ENCODE data around the gene TGFBR1.
"Not testable (repeated sequence)": the region's sequence is repeated elsewhere in the genome, so short reads cannot be mapped to it uniquely, and the experiment has no call there.

The TGFBR1 gene

DNA sequence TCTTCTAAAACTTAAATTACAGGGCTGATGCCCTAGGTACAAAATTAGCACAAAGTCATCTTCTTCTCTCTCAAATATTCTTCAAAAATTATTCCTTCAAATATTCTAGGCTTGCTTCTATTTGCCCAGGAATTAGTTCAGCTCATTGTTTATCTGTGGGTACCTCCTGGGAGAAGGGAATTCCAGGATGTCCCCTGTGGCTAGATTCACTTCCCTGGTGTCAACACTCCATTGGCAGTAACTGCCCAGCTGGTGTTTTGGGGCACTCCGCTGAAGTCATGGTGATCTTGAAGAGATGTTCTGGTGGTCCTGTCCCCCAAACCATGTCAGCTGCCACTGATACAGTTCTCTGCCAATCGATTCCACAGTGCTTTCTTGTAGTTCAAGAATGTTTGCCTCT lies 26.2 kb upstream of the TGFBR1 start:
- Histone ChIP-seq H3K4me3 (ENCODE audit: low read length) (no peak overlapping the region), H3K27me3 (ENCODE audit: insufficient read depth, low read length) (no peaks in the 10 kb centered on the region), H3K9ac (ENCODE audit: low read depth, low read length) (no peak overlapping the region), H3K9me3 (ENCODE audit: insufficient read depth, low read depth, low read length) (no peaks in the 10 kb centered on the region), H3K36me3 (ENCODE audit: insufficient read depth, low read depth, low read length) (no peaks in the 10 kb centered on the region), H3K4me1 (ENCODE audit: insufficient read depth, low read length) (no peaks in the 10 kb centered on the region), H3K27ac (ENCODE audit: low read length) (no peak overlapping the region)

GRCh38 chr9:99079542-99079941 lies 25.4 kb upstream of the TGFBR1 start:
- H3K9ac ChIP-seq (ENCODE audit: low read depth, low read length), result no peak overlapping the region
- H3K27ac ChIP-seq (ENCODE audit: low read length), result no peak overlapping the region
- no peaks in the 10 kb centered on the region for H3K4me1 ChIP-seq (ENCODE audit: insufficient read depth, low read length)
- no peaks in the 10 kb centered on the region for H3K9me3 ChIP-seq (ENCODE audit: insufficient read depth, low read depth, low read length)
- no peaks in the 10 kb centered on the region for H3K27me3 ChIP-seq (ENCODE audit: insufficient read depth, low read length)
- H3K36me3 ChIP-seq (ENCODE audit: insufficient read depth, low read depth, low read length), result no peaks in the 10 kb centered on the region
- no peak overlapping the region for H3K4me3 ChIP-seq (ENCODE audit: low read length)

DNA sequence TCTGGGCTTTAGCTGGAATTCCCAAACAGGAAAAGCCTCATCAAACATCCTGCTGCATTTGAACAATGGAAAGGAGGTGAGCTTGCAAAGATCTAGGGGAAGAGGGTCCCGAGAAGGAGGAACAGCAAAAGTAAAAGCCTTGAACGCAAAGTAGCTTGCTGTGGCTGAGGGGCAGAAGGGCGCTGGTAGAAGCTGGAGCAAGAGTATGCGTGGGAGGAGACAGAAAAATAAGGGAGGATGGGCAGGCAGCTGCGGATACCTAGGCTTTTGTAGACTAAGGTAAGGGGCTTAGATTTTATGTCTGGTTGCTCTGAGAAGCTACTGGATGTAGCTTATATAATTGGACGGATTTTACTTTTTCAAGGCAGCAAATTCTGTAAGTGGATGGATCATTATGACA lies 21.9 kb upstream of the TGFBR1 start:
- Histone ChIP-seq H3K27me3 (ENCODE audit: insufficient read depth, low read length) (no peaks in the 10 kb centered on the region), H3K9ac (ENCODE audit: low read depth, low read length) (no peak overlapping the region), H3K4me3 (ENCODE audit: low read length) (no peak overlapping the region), H3K9me3 (ENCODE audit: insufficient read depth, low read depth, low read length) (no peaks in the 10 kb centered on the region), H3K4me1 (ENCODE audit: insufficient read depth, low read length) (no peaks in the 10 kb centered on the region), H3K27ac (ENCODE audit: low read length) (no peak overlapping the region), H3K36me3 (ENCODE audit: insufficient read depth, low read depth, low read length) (no peaks in the 10 kb centered on the region)

GRCh38 chr9:99085949-99086948 lies 18.7 kb upstream of the TGFBR1 start:
- no peak overlapping the region for H3K4me3 ChIP-seq (ENCODE audit: low read length)
- no peak overlapping the region for H3K9ac ChIP-seq (ENCODE audit: low read depth, low read length)
- H3K4me1 ChIP-seq (ENCODE audit: insufficient read depth, low read length), result no peaks in the 10 kb centered on the region
- H3K27me3 ChIP-seq (ENCODE audit: insufficient read depth, low read length), result no peaks in the 10 kb centered on the region
- H3K36me3 ChIP-seq (ENCODE audit: insufficient read depth, low read depth, low read length), result no peaks in the 10 kb centered on the region
- H3K27ac ChIP-seq (ENCODE audit: low read length), result no peak overlapping the region
- peaks cover 9% of the 10 kb centered on the region for H3K9me3 ChIP-seq (ENCODE audit: insufficient read depth, low read depth, low read length)

DNA sequence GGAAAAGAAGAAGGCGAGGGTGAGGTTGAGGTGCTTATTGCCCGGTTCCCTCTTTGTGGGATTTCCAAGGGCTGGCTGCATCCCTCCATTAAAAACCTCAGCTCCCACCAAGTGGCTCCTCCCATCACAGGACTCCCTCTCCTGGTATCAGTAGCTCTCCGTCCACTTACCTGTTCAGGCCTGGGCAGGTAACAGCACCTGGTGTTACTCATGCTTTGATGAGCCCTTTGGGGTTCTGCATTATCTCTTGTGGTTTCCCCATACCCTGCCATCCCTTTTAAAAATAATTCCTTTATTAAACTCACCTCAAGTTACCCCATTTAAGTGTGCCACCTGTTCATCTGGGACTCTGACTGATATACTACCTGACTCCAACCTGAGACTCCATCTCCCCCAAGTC lies 17.5 kb upstream of the TGFBR1 start:
- peaks cover 9% of the 10 kb centered on the region for H3K9me3 ChIP-seq (ENCODE audit: insufficient read depth, low read depth, low read length)
- H3K27ac ChIP-seq (ENCODE audit: low read length), result no peak overlapping the region
- H3K4me1 ChIP-seq (ENCODE audit: insufficient read depth, low read length), result no peaks in the 10 kb centered on the region
- H3K9ac ChIP-seq (ENCODE audit: low read depth, low read length), result no peak overlapping the region
- no peak overlapping the region for H3K4me3 ChIP-seq (ENCODE audit: low read length)
- H3K27me3 ChIP-seq (ENCODE audit: insufficient read depth, low read length), result no peaks in the 10 kb centered on the region
- H3K36me3 ChIP-seq (ENCODE audit: insufficient read depth, low read depth, low read length), result no peaks in the 10 kb centered on the region

DNA sequence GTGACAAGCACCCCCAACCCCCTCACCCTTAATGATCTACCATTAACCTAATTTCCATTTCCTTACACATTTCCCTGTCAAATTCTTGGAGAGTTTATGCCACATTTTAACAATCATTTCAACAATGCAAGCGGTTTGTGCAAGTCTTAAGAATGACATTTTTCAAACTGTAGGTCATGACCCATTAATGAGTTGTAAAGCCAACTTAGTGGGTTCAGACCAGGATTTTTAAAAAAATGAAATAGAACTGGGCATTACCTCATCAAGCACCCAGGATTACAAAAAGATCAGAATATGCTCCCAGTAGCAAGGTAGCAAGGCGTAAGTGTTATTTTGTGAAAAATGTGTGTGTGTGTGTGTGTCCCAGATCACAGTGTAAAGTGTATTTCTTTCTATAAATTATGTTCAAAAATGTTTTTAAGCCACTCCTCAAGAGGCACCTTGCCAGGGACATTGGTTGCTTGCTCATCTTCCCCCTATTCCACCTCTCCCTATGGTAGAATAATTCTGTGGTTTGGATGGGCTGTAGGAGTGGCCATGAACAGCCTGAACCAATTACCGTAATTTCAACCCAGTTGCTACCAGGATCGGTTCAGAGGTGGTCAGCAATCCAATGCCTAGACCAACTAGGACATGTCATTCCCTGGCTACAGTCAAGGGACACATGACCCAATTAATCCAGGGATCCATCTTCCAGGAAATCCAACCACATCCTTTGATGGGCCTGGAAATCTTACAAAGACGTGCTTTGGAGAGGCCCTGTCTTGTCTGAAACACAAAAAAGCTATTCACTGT lies 14.4 kb upstream of the TGFBR1 start:
- H3K36me3 ChIP-seq (ENCODE audit: insufficient read depth, low read depth, low read length), result no peaks in the 10 kb centered on the region
- H3K4me1 ChIP-seq (ENCODE audit: insufficient read depth, low read length), result no peaks in the 10 kb centered on the region
- no peak overlapping the region for H3K27ac ChIP-seq (ENCODE audit: low read length)
- no peak overlapping the region for H3K4me3 ChIP-seq (ENCODE audit: low read length)
- H3K9ac ChIP-seq (ENCODE audit: low read depth, low read length), result no peak overlapping the region
- H3K27me3 ChIP-seq (ENCODE audit: insufficient read depth, low read length), result no peaks in the 10 kb centered on the region
- peaks cover 9% of the 10 kb centered on the region for H3K9me3 ChIP-seq (ENCODE audit: insufficient read depth, low read depth, low read length)

DNA sequence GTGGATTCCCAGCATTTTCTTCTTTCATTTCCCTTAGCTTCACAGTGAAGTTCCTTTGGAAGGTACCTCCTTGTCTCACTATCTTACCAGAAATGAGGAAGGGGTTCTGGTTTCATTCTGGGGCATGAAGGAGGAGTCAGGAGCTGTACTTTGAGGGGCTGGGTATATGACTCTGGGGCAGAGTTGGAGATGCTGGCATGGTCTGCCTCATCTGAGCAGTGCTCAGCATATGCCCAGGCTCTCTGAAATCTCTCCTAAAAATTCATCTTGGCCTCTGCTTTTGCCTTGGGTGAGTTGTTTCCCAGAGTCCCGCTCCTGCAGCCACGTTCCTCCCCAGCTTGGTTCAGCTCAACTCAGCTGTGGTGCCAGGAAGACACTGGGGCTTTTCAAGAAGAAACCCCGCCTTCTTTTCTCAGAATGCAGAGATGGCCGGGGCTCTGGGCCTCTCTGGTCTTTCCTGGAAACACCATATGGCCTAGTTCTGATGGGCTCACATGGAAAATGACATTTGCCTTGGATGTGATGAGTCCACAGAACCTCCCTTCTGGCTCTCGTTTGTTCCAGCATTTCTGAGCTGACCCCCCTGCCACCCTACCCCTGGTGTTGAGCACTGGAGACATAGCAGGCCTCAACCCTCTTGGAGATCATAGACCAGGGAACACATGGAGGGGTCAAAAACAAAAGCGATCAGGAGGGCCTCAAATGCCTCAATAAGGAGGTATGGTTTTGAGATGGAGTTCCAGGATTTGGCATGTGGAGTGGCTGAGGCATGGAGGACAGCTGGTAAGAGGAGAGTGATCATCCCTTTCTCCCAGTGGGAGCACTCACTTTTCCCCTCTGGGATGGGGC lies 12.0 kb upstream of the TGFBR1 start:
- Histone ChIP-seq H3K4me1 (ENCODE audit: insufficient read depth, low read length) (peaks cover 4% of the 10 kb centered on the region; the same call in 1 of the 2 replicates), H3K27me3 (ENCODE audit: insufficient read depth, low read length) (no peaks in the 10 kb centered on the region), H3K27ac (ENCODE audit: low read length) (no peak overlapping the region), H3K9ac (ENCODE audit: low read depth, low read length) (no peak overlapping the region), H3K36me3 (ENCODE audit: insufficient read depth, low read depth, low read length) (no peaks in the 10 kb centered on the region), H3K9me3 (ENCODE audit: insufficient read depth, low read depth, low read length) (peaks cover 9% of the 10 kb centered on the region), H3K4me3 (ENCODE audit: low read length) (no peak overlapping the region)

GRCh38 chr9:99093492-99093791 lies 11.5 kb upstream of the TGFBR1 start:
- Histone ChIP-seq H3K27ac (ENCODE audit: low read length) (no peak overlapping the region), H3K9ac (ENCODE audit: low read depth, low read length) (no peak overlapping the region), H3K4me3 (ENCODE audit: low read length) (no peak overlapping the region), H3K27me3 (ENCODE audit: insufficient read depth, low read length) (no peaks in the 10 kb centered on the region), H3K36me3 (ENCODE audit: insufficient read depth, low read depth, low read length) (no peaks in the 10 kb centered on the region), H3K9me3 (ENCODE audit: insufficient read depth, low read depth, low read length) (peaks cover 9% of the 10 kb centered on the region), H3K4me1 (ENCODE audit: insufficient read depth, low read length) (peaks cover 4% of the 10 kb centered on the region; the same call in 1 of the 2 replicates)

- H3K9ac ChIP-seq (ENCODE audit: low read depth, low read length), result no peak overlapping the region
- H3K4me3 ChIP-seq (ENCODE audit: low read length), result no peak overlapping the region
- peaks cover 4% of the 10 kb centered on the region; the same call in 1 of the 2 replicates for H3K4me1 ChIP-seq (ENCODE audit: insufficient read depth, low read length)
- H3K36me3 ChIP-seq (ENCODE audit: insufficient read depth, low read depth, low read length), result no peaks in the 10 kb centered on the region
- no peak overlapping the region for H3K27ac ChIP-seq (ENCODE audit: low read length)
- no peaks in the 10 kb centered on the region for H3K27me3 ChIP-seq (ENCODE audit: insufficient read depth, low read length)
- H3K9me3 ChIP-seq (ENCODE audit: insufficient read depth, low read depth, low read length), result no peaks in the 10 kb centered on the region
These were observed 9.3 kb upstream of the TGFBR1 start for GRCh38 chr9:99095565-99095964.

- Histone ChIP-seq H3K9ac (ENCODE audit: low read depth, low read length) (no peak overlapping the region), H3K4me1 (ENCODE audit: insufficient read depth, low read length) (peaks cover 4% of the 10 kb centered on the region; the same call in 1 of the 2 replicates), H3K9me3 (ENCODE audit: insufficient read depth, low read depth, low read length) (no peaks in the 10 kb centered on the region), H3K27ac (ENCODE audit: low read length) (no peak overlapping the region), H3K4me3 (ENCODE audit: low read length) (no peak overlapping the region), H3K27me3 (ENCODE audit: insufficient read depth, low read length) (no peaks in the 10 kb centered on the region), H3K36me3 (ENCODE audit: insufficient read depth, low read depth, low read length) (no peaks in the 10 kb centered on the region)
These were observed 8.5 kb upstream of the TGFBR1 start for GRCh38 chr9:99096409-99096808.

GRCh38 chr9:99099806-99100585 lies 4.9 kb upstream of the TGFBR1 start:
- H3K9ac ChIP-seq (ENCODE audit: low read depth, low read length); H3K9me3 ChIP-seq (ENCODE audit: insufficient read depth, low read depth, low read length); H3K27ac ChIP-seq (ENCODE audit: low read length); H3K36me3 ChIP-seq (ENCODE audit: insufficient read depth, low read depth, low read length); H3K4me3 ChIP-seq (ENCODE audit: low read length): not testable (repeated sequence)
- Histone ChIP-seq H3K27me3 (ENCODE audit: insufficient read depth, low read length) (peaks cover 19% of the 10 kb centered on the region), H3K4me1 (ENCODE audit: insufficient read depth, low read length) (peaks cover 12% of the 10 kb centered on the region; the same call in 1 of the 2 replicates)
